Activated B cell treated with CpG ODN at 0.5 μM for 24 hours (primary cell): ENCODE results near the gene GPR107. TPM values are rescaled to one million over a fixed set of nuclear protein-coding genes. Genes with fewer than 3 reads are reported as not detected.

Source experiments
- ATAC-seq: fragments of 200-7000 bp; cut with Tn5 transposase; one replicate; pipeline ENCODE4 v1.10.0; 2021; ENCODE audit warnings: low read depth, mild to moderate bottlenecking, moderate library complexity
- CTCF ChIA-PET: fragments of 350-600 bp; sonication (Branson Sonifier 250); formaldehyde crosslinking; loops from one replicate; lab custom pipeline; 2021; ENCODE audit warnings: antibody characterized with exemption; lab: Charles Lee
- POLR2A ChIA-PET: fragments of 350-600 bp; sonication (Branson Sonifier 250); formaldehyde crosslinking; loops from one replicate; lab custom pipeline; 2021; ENCODE audit warnings: antibody characterized with exemption; lab: Charles Lee
- DNase-seq: peaks from one replicate; pipeline ENCODE4 v3.0.0; 2022
- H3K27ac Mint-ChIP-seq: one replicate; pipeline ENCODE4 v1.8.0; 2020; ENCODE audit warnings: mixed read lengths
- H3K27me3 Mint-ChIP-seq: one replicate; pipeline ENCODE4 v1.8.0; 2021; ENCODE audit warnings: mixed read lengths
- H3K36me3 Mint-ChIP-seq: one replicate; pipeline ENCODE4 v1.8.0; 2021; ENCODE audit warnings: low read depth, mixed read lengths
- H3K4me1 Mint-ChIP-seq: one replicate; pipeline ENCODE4 v1.8.0; 2021; ENCODE audit warnings: mixed read lengths
- H3K4me3 Mint-ChIP-seq: one replicate; pipeline ENCODE4 v1.8.0; 2020; ENCODE audit warnings: mild to moderate bottlenecking, mixed read lengths
- H3K9me3 Mint-ChIP-seq: one replicate; pipeline ENCODE4 v1.8.0; 2020; ENCODE audit warnings: mixed read lengths
- intact Hi-C: fragments of 100-400 bp; cut with micrococcal nuclease; formaldehyde crosslinking; loops from one replicate; pipeline ENCODE4 v1.15.1; 2024
- total RNA-seq: library from RNA; stranded (reverse); gene quantifications from 2 replicates; pipeline ENCODE4 v1.2.3, GENCODE V29; 2022
- TF ChIP-seq, protein P1 (sequence below): fragments of 200-600 bp; IDR thresholded peaks from one replicate; pipeline ENCODE4 v1.8.0; 2022; ENCODE audit warnings: antibody characterized with exemption, mild to moderate bottlenecking

The GPR107 gene
- total RNA-seq, 1 donor from 2014 or later = 19.6 TPM

DNA sequence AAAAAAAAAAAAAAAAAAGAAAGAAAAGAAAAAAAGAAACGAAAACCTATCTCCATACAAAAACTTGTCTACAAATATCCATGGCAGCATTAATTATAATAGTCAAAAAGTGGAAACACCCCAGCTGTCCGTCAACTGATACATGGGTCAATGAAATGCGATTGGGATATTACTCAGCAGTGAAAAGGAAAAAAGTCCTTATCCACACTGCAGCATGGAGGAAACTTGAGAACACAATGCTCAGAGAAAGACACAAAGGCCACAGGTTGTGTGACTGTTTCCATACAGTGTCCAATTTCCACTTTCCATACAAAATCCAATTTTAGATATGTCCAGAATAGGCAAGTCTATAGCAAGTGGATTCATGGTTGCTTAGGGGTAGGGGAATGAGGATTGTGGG lies 94.2 kb downstream of the GPR107 start:
- POLR2A ChIA-PET = no interaction called here
- Mint-ChIP-seq H3K9me3 (no peaks in the 10 kb centered on the region), H3K36me3 (no peaks in the 10 kb centered on the region), H3K27ac (no peak overlapping the region), H3K27me3 (peaks cover 31% of the 10 kb centered on the region), H3K4me1 (no peaks in the 10 kb centered on the region), H3K4me3 (no peak overlapping the region)
- intact Hi-C loops = no loop called here
- CTCF ChIA-PET = no interaction called here
- ATAC-seq (no peak), DNase-seq (no peak)
- TF ChIP-seq, protein P1, sequence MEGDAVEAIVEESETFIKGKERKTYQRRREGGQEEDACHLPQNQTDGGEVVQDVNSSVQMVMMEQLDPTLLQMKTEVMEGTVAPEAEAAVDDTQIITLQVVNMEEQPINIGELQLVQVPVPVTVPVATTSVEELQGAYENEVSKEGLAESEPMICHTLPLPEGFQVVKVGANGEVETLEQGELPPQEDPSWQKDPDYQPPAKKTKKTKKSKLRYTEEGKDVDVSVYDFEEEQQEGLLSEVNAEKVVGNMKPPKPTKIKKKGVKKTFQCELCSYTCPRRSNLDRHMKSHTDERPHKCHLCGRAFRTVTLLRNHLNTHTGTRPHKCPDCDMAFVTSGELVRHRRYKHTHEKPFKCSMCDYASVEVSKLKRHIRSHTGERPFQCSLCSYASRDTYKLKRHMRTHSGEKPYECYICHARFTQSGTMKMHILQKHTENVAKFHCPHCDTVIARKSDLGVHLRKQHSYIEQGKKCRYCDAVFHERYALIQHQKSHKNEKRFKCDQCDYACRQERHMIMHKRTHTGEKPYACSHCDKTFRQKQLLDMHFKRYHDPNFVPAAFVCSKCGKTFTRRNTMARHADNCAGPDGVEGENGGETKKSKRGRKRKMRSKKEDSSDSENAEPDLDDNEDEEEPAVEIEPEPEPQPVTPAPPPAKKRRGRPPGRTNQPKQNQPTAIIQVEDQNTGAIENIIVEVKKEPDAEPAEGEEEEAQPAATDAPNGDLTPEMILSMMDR = no peak

DNA sequence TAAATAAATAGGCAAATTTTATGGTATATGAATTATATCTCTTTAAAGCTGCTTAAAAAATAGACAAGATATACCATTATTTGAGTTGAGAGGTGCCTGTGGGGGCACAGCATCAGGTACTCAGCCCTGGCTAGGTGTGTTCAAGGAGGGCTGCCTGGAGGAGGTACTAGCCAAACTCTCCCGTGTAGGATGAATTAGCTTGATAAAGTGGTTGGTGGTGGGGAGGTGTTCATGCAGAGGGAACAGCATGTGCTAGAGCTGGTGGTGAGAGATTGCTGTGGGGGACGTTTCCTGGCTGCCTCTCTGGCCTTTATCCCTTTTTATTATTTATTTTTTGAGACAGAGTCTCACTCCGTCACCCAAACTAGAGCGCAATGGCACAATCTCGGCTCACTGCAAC lies 95.3 kb downstream of the GPR107 start:
- Mint-ChIP-seq H3K27ac (no peak overlapping the region), H3K36me3 (no peaks in the 10 kb centered on the region), H3K27me3 (peaks cover 29% of the 10 kb centered on the region), H3K9me3 (no peaks in the 10 kb centered on the region), H3K4me3 (no peak overlapping the region), H3K4me1 (no peaks in the 10 kb centered on the region)
- ATAC-seq (no peak), DNase-seq (no peak)
- TF ChIP-seq, protein P1 = no peak
- CTCF ChIA-PET = no interaction called here
- intact Hi-C loops = no loop called here
- POLR2A ChIA-PET = no interaction called here

DNA sequence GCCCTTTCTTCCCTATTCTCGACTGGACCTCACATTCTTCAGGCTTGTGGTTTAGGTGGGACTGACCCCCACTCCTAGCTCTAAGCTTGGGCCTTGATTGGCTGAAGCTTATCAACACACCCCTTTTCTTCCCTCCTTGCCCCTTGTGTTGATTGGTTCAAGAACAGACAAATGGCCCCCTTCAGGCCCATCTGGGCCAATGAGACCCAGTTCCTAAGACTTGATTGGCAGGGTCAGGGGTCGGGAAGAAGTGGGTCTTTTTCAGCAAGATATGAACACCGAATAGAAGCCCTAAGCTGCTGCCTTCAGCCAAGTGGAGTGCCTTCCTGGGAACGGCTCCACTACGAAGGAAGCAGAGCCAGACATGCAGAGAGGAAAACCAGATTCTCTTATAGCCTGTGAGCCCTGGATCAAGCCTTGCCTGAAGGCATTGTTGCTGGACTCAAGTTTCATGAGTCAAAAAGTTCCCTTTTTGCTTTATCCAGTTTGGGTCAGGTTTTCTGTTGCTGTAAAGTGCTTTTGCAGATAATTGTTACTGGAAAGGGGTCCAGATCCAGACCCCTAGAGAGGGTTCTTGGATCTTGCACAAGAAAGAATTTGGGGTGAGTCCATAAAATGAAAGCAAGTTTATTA lies 96.1 kb downstream of the GPR107 start:
- ChIA-PET CTCF (no interaction called here), POLR2A (no interaction called here)
- H3K4me3 Mint-ChIP-seq = no peak overlapping the region
- H3K9me3 Mint-ChIP-seq = no peaks in the 10 kb centered on the region
- TF ChIP-seq, protein P1 = no peak
- intact Hi-C loops = no loop called here
- no peaks in the 10 kb centered on the region for H3K4me1 Mint-ChIP-seq
- H3K27me3 Mint-ChIP-seq = peaks cover 26% of the 10 kb centered on the region
- H3K36me3 Mint-ChIP-seq = no peaks in the 10 kb centered on the region
- ATAC-seq = no peak
- no peak overlapping the region for H3K27ac Mint-ChIP-seq
- DNase-seq = no peak

DNA sequence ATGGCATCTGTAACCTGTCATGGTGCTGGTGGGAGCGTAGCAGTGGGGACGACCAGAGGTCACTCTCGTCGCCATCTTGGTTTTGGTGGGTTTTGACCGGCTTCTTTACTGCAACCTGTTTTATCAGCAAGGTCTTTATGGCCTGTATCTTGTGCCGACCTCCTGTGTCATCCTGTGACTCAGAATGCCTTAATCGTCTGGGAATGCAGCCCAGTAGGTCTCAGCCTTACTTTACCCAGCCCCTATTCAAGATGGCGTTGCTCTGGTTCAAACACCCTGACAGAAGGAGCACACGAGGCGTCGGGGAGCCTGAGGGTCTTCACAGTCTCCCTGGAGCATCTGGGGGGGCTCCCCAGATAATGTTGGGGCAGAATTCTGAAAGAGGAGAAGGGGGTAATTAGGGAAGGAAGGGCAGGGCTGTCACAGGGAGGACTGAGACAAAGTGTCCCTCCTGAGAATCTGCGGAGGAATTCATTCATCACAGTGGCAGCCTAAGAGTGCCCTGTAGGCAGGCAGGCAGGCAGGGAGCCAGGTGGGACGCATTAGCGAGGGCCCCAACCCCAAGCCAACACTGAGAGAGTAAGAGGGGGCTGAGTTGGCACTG lies 97.2 kb downstream of the GPR107 start:
- intact Hi-C loops = no loop called here

DNA sequence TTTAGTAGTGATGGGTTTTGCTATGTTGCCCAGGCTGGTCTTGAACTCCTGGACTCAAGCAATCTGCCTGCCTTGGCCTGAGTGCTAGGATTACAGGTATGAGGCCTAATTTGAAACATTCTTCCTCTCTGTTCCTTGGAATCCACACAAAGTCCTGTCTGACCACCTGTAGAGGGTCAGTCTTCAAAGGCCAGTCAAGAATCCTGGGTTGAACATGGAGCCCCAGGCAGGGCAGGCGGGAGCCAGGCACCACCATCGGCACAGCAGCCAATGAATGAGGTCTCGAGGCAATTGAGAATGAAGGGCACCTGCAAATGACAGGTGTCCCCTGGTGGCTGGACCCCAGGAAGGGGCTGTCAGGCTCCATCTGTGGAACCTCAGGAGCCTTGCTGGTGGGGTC lies 101.1 kb downstream of the GPR107 start:
- Mint-ChIP-seq H3K9me3 (no peaks in the 10 kb centered on the region), H3K4me1 (no peaks in the 10 kb centered on the region), H3K36me3 (no peaks in the 10 kb centered on the region), H3K27ac (no peak overlapping the region), H3K27me3 (peaks cover 3% of the 10 kb centered on the region), H3K4me3 (no peak overlapping the region)
- ChIA-PET POLR2A (no interaction called here), CTCF (no interaction called here)
- no peak for ATAC-seq
- DNase-seq = no peak
- intact Hi-C loops = no loop called here
- TF ChIP-seq, protein P1 = no peak

More for the DNA sequence above, 97.2 kb downstream of the GPR107 start:
- TF ChIP-seq, protein P1 = no peak
- Mint-ChIP-seq H3K27me3 (peaks cover 19% of the 10 kb centered on the region), H3K27ac (no peak overlapping the region), H3K36me3 (no peaks in the 10 kb centered on the region), H3K4me1 (no peaks in the 10 kb centered on the region), H3K4me3 (no peak overlapping the region), H3K9me3 (no peaks in the 10 kb centered on the region)
- DNase-seq = no peak
- CTCF ChIA-PET = no interaction called here
- POLR2A ChIA-PET = interaction anchor here (0.6 kb wide), 1 partner anchor 15 kb away, joined by 3 read pairs; no protein-coding TSS in a partner anchor
- no peak for ATAC-seq
